Immature natural killer cell (primary cell): Measurements from ENCODE around the gene RRP1B. TPM values are rescaled to one million over a fixed set of nuclear protein-coding genes. Genes with fewer than 3 reads are reported as not detected.
"Not testable (repeated sequence)": the region's sequence is repeated elsewhere in the genome, so short reads cannot be mapped to it uniquely, and the experiment has no call there.

Experiments used
- DNase-seq, 3 donors: peaks; one replicate each; pipeline ENCODE4 v3.0.0; 2022; ENCODE audit warnings: mixed read lengths in 1 of 3
- H3K27ac Mint-ChIP-seq, 6 donors: one replicate each; pipeline ENCODE4 v1.8.0; 2020; ENCODE audit warnings: mixed read lengths in 6 of 6, mild to moderate bottlenecking in 5 of 6, inconsistent platforms in 4 of 6, moderate library complexity in 3 of 6
- H3K27me3 Mint-ChIP-seq, 3 donors: one replicate each; pipeline ENCODE4 v1.8.0; 2020 to 2021; ENCODE audit warnings: low read depth in 3 of 3, mild to moderate bottlenecking in 3 of 3, mixed read lengths in 3 of 3, moderate library complexity in 3 of 3, inconsistent platforms in 1 of 3
- H3K36me3 Mint-ChIP-seq, 3 donors: one replicate each; pipeline ENCODE4 v1.8.0; 2020; ENCODE audit warnings: mixed read lengths in 3 of 3, inconsistent platforms in 2 of 3, mild to moderate bottlenecking in 2 of 3
- H3K4me1 Mint-ChIP-seq, 2 donors: one replicate each; pipeline ENCODE4 v1.8.0; 2020; ENCODE audit warnings: inconsistent platforms in 2 of 2, mild to moderate bottlenecking in 2 of 2, mixed read lengths in 2 of 2, moderate library complexity in 1 of 2
- H3K4me3 Mint-ChIP-seq, 5 donors: one replicate each; pipeline ENCODE4 v1.8.0; 2020; ENCODE audit warnings: mild to moderate bottlenecking in 5 of 5, mixed read lengths in 5 of 5, inconsistent platforms in 3 of 5, moderate library complexity in 3 of 5
- H3K9me3 Mint-ChIP-seq, 6 donors: one replicate each; pipeline ENCODE4 v1.8.0; 2020; ENCODE audit warnings: mild to moderate bottlenecking in 6 of 6, mixed read lengths in 6 of 6, inconsistent platforms in 4 of 6, moderate library complexity in 3 of 6
- polyA plus RNA-seq, 3 donors: library from polyadenylated mRNA; unstranded; fragments of 300-500 nt; fragmentation: Illumina TruSeq; gene quantifications; one replicate each; pipeline ENCODE4 v1.2.3, GENCODE V29; 2021

The RRP1B gene, protein sequence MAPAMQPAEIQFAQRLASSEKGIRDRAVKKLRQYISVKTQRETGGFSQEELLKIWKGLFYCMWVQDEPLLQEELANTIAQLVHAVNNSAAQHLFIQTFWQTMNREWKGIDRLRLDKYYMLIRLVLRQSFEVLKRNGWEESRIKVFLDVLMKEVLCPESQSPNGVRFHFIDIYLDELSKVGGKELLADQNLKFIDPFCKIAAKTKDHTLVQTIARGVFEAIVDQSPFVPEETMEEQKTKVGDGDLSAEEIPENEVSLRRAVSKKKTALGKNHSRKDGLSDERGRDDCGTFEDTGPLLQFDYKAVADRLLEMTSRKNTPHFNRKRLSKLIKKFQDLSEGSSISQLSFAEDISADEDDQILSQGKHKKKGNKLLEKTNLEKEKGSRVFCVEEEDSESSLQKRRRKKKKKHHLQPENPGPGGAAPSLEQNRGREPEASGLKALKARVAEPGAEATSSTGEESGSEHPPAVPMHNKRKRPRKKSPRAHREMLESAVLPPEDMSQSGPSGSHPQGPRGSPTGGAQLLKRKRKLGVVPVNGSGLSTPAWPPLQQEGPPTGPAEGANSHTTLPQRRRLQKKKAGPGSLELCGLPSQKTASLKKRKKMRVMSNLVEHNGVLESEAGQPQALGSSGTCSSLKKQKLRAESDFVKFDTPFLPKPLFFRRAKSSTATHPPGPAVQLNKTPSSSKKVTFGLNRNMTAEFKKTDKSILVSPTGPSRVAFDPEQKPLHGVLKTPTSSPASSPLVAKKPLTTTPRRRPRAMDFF
- 10 to 100 TPM in 2 of 3 donors, 1 to 10 TPM in 1; 4.9 to 31.0 (median 10.2) TPM for polyA plus RNA-seq

DNA sequence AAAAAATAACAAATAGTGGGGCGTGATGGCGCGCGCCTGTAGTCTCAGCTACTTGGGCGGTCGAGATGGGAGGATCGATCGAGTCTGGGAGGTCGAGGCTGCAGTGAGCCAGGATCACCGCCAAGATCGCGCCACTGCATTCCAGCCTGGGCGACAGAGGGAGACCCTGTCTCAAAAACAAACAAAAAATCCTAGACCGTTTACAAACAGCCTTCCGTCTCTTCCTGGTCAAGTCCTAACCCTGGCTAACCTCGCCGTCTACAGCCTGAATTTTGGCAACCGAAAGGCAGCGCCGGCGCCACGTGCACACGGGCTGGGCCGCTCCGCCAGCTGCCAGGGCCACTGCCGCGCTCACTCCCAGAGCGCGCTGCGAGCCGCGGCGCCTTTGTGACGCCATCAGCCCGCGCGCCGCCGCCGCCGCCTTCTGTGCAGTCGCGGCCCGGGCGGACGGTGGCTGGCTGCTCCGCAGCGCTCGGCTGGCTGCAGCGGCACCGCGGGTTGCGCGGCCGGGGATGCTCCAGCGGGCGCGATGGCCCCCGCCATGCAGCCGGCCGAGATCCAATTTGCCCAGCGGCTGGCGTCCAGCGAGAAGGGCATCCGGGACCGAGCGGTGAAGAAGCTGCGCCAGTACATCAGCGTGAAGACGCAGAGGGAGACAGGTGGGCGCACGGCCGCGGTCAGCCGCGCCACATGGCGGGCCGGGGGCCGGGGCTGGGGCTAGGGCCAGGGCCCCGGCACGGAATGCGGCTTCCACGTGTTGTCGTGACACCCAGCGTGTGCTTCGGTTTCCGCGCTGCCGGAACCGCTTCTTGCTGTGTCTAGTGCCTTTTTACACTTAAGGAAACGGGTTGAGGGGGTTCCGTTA is at the start of gene RRP1B, which contains the start of gene HSF2BP:
RRP1B (plus strand) TSS at position 425 of the 865 bp plus-strand sequence; CDS start at position 530, 105 bp downstream.
HSF2BP (minus strand) TSS at position 353 of the 865 bp plus-strand sequence. CDS start 1,392 bp downstream, outside the sequence.
- Mint-ChIP-seq H3K4me3 (peak within 1 kb of the TSS; percentile 92 to 97 (median 94)), H3K4me1 (peaks cover 29 to 32% of the 10 kb centered on the region in 2 donors), H3K36me3 (peaks cover 0 to 3% (median under 1%) of the 10 kb centered on the region in 3 donors), H3K27me3 (peaks cover 2 to 16% (median 9%) of the 10 kb centered on the region in 3 donors), H3K27ac (peak within 1 kb of the TSS; percentile 87 to 95 (median 94)), H3K9me3 (no peaks in the 10 kb centered on the region)
- DNase-seq, result peak; percentile 79 to 82 (median 81)

DNA sequence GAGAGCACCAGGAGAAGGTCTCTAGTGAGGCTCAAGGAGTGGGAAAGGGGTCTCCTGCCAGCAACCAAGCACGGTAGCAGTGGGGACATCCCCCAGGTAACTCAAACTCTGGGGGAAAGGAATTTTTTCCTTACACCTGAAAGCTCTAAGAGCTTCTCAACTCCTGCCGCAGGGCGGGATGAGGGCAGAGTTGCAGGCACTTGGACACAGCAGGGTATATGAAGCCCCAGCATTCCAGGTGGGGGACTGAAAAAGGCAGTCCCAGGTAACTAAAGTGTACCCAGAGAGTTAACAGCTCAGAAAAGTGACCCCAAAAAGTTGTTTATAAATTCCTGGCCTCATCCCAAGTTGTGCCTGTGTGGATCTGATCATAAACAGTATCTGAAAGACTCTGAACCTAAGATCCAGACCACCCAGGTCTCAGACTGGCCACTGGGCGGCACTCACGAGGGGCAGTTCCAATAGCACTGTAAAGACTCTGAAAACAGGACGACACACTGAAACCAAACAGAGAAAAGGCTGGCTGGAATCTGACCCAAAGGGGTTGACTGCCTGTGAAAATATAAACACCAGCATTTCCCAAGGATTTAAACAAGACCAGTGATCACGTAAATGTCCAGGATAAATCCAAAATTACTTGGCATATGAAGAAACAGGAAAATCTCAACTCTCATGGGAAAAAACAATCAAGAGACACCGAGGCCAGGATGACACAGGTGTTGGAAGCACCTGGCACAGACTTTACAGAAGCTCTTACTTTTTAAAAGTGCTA is 47.6 kb upstream of the RRP1B start:
- H3K9me3 Mint-ChIP-seq, result no peaks in the 10 kb centered on the region
- no peaks in the 10 kb centered on the region for H3K36me3 Mint-ChIP-seq
- no peak overlapping the region for H3K27ac Mint-ChIP-seq
- H3K4me3 Mint-ChIP-seq, result no peak overlapping the region
- peak in 2 of 3 donors; percentile 13 to 16 for DNase-seq
- H3K4me1 Mint-ChIP-seq, result no peaks in the 10 kb centered on the region
- H3K27me3 Mint-ChIP-seq, result peaks cover 1 to 8% (median 5%) of the 10 kb centered on the region in 3 donors

DNA sequence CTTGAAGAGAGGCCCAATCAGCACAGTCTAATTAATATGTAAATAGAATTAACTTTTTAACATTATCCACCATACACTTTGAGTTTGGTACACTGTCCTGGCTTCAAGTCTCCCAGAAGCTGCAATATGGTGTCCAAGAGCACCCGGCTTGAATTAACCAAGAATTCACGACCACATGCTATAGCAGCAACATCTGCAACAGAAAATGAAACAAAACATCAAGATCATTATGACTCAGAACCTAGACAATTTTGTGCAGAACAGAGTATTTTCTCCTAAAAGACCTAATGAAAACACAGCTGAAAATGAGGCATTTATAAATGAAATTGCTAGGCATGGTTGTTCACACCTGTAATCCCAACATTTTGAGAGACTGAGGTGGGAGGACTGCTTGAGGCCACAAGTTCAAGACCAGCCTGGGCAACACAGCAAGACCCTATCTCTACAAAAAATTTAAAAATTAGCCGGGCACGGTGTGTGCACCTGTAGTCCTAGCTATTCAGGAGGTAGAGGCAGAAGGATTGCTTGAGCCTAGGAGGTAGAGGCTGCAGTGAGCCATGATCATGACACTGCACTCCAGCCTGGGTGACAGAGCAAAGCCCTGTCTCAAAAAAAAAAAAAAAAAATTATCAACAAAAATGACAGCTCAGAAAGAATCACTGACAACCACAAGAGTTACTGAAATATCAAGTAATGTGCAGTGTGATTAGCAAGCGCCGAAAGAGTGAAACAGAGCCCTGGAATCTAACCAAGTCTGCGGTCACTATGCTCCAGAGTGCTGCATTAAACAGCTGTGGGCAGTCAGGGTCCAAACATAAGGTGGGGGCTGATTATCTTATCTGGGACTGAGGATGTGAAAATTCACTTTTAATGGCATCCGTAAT is 45.4 kb upstream of the RRP1B start:
- no peaks in the 10 kb centered on the region for H3K4me1 Mint-ChIP-seq
- DNase-seq, result no peak
- no peak overlapping the region for H3K4me3 Mint-ChIP-seq
- no peak overlapping the region for H3K27ac Mint-ChIP-seq
- no peaks in the 10 kb centered on the region for H3K9me3 Mint-ChIP-seq
- peaks cover under 1 to 2% (median 1%) of the 10 kb centered on the region in 3 donors for H3K27me3 Mint-ChIP-seq
- H3K36me3 Mint-ChIP-seq, result no peaks in the 10 kb centered on the region

DNA sequence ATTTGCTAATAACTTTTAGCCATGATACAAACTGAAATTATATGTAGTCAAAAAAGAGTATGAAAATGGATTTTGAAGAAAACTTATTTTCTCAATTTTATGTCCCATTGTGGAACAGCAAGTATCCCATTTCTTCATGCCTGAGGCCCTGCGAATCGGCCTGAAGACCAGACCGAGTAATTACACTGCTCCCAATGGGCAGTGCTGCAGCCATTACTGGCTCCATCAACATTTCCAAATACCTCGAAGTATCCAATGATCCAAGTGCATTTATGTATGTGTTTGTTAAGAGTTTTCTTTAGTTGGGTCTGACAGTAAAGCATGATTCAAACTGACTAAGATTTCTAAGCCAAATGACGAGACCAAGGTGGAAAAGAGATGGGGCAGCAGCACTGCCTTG is 44.5 kb upstream of the RRP1B start:
- peaks cover 0 to 7% (median 1%) of the 10 kb centered on the region in 6 donors for H3K9me3 Mint-ChIP-seq
- H3K4me3 Mint-ChIP-seq, result no peak overlapping the region
- DNase-seq, result no peak
- peaks cover 0 to under 1% (median 0%) of the 10 kb centered on the region in 3 donors for H3K27me3 Mint-ChIP-seq
- no peak overlapping the region for H3K27ac Mint-ChIP-seq
- H3K36me3 Mint-ChIP-seq, result peaks cover 1 to 5% (median 1%) of the 10 kb centered on the region in 3 donors
- no peaks in the 10 kb centered on the region for H3K4me1 Mint-ChIP-seq

DNA sequence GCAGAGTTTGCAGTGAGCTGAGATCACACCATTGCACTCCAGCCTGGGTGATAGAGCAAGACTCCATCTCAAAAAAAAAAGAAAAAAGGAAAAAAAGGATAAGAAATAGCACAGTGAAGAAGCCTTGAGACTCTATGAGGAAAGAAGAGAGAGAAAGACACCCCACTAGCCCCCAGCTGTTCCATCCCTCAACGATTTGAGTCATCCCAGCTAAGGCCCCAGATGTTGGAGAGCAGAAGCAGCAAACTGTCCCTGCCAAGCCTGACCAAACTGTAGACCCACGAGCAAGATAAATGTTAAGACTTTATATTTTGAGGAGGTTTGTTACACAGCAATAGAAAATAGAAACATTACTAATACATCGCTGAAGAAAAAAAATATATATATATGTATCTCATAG is 42.5 kb upstream of the RRP1B start:
- Mint-ChIP-seq H3K36me3 (peaks cover 5 to 12% (median 9%) of the 10 kb centered on the region in 3 donors), H3K9me3 (peaks cover 2 to 17% (median 8%) of the 10 kb centered on the region in 6 donors)
- not testable (repeated sequence) for H3K4me3 Mint-ChIP-seq, H3K4me1 Mint-ChIP-seq, DNase-seq, H3K27ac Mint-ChIP-seq, H3K27me3 Mint-ChIP-seq

DNA sequence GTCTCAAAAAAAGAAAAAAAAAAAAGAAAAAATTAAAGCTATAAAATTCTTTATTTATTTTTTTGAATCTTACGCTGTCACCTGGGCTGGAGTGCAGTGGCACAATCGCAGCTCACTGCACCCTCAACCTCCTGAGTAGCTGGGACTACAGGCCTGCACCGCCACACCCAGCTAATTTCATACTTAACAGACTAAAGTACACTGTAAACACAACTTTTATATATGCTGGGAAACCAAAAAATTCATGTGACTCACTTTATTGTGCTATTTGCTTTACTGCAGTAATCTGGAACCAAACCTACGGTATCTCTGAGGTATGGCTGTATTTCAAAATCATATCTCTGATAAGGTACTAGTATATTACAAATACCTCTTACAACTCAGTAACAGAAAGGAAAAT is 40.4 kb upstream of the RRP1B start:
- Mint-ChIP-seq H3K27me3 (peaks cover 0 to 11% (median 7%) of the 10 kb centered on the region in 3 donors), H3K27ac (no peak overlapping the region), H3K4me3 (no peak overlapping the region), H3K36me3 (peaks cover 5 to 12% (median 9%) of the 10 kb centered on the region in 3 donors), H3K9me3 (peaks cover 2 to 17% (median 8%) of the 10 kb centered on the region in 6 donors), H3K4me1 (no peaks in the 10 kb centered on the region)
- no peak for DNase-seq

DNA sequence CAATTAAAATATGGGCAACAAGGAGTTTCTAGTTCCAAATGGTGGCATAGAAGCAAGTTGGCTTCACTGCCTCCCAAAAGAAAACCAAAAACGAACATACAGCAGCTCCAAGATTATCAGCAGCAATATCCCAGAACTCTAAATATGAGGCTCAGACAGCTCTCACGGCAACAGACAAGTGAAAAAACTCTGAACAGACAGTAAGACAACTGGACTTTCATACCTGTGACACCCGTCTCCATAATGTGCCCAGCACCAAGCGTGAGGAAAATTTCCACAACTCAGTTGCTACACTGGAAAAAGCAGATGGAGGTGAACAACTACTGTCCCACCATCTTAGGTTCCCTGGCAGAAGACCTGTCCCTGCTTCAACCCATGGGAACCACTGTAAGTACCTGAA is 40.0 kb upstream of the RRP1B start:
- H3K9me3 Mint-ChIP-seq, result peaks cover 2 to 17% (median 8%) of the 10 kb centered on the region in 6 donors
- peaks cover 5 to 12% (median 9%) of the 10 kb centered on the region in 3 donors for H3K36me3 Mint-ChIP-seq
- peaks cover 0 to 11% (median 7%) of the 10 kb centered on the region in 3 donors for H3K27me3 Mint-ChIP-seq
- DNase-seq, result no peak
- H3K4me1 Mint-ChIP-seq, result no peaks in the 10 kb centered on the region
- H3K4me3 Mint-ChIP-seq, result no peak overlapping the region
- H3K27ac Mint-ChIP-seq, result no peak overlapping the region

DNA sequence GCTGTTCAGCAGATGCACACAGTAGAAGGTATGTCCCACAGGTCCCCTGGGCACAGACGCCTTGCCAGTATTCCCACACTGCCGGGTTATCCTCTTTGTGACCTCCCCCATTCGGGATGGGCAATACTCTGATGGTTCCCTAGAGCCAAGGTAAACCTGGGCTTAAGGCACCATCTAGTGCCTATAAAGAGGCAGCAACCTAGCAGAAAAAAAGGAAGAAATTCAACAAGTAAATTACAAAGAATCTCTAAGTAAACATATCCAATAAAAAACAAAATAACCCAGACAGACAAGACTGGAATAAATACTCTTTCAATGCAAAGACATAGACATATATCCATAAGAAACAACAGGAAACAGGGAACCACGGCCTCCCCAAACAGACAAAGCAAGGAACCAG is 39.5 kb upstream of the RRP1B start:
- Mint-ChIP-seq H3K36me3 (peaks cover 5 to 12% (median 9%) of the 10 kb centered on the region in 3 donors), H3K27ac (no peak overlapping the region), H3K4me3 (no peak overlapping the region), H3K27me3 (peaks cover 0 to 11% (median 8%) of the 10 kb centered on the region in 3 donors), H3K9me3 (peaks cover 2 to 17% (median 8%) of the 10 kb centered on the region in 6 donors), H3K4me1 (no peaks in the 10 kb centered on the region)
- no peak for DNase-seq

DNA sequence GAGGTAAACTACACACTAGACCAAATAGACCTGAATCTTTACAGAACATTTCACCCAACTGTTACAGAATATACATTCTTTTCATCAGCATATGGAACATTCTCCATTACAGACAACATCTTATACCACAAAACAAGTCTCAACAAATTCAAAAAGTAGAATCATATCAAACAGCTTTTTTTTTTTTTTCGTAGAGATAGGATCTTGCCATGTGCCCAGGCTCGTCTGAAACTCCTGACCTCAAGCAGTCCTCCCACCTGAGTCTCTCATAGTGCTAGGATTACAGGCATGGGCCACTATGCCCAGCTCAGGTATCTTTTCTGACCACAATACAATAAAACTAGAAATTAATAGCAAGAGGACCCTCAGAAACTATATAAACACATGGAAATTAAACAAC is 36.6 kb upstream of the RRP1B start:
- peaks cover 2 to 17% (median 8%) of the 10 kb centered on the region in 6 donors for H3K9me3 Mint-ChIP-seq
- H3K27ac Mint-ChIP-seq, result no peak overlapping the region
- no peak for DNase-seq
- peaks cover 5 to 12% (median 9%) of the 10 kb centered on the region in 3 donors for H3K36me3 Mint-ChIP-seq
- H3K4me3 Mint-ChIP-seq, result no peak overlapping the region
- peaks cover 0 to 15% (median 13%) of the 10 kb centered on the region in 3 donors for H3K27me3 Mint-ChIP-seq
- H3K4me1 Mint-ChIP-seq, result no peaks in the 10 kb centered on the region

DNA sequence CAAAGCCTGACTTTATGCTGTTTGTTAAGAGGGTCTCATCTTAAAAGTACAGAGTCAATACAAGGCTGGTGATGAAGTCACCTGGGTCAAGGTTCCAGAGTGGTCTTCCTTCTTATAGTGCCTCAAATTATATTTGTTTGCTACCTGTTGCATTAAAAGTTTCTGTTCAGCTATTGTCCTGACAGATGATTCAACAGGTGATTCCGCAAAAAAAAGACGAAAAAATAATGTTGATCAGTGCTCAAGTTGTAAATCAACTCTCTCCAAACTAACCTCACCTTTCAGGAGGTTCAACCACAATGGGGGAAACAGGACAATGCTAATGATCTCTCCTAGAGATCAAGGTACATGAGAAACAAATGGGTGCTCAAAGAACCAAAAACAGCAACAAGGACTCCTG is 35.8 kb upstream of the RRP1B start:
- Mint-ChIP-seq H3K9me3 (peaks cover 2 to 17% (median 8%) of the 10 kb centered on the region in 6 donors), H3K4me3 (no peak overlapping the region), H3K36me3 (peaks cover 5 to 12% (median 9%) of the 10 kb centered on the region in 3 donors), H3K27ac (no peak overlapping the region), H3K27me3 (peaks cover 0 to 18% (median 13%) of the 10 kb centered on the region in 3 donors), H3K4me1 (no peaks in the 10 kb centered on the region)
- no peak for DNase-seq

DNA sequence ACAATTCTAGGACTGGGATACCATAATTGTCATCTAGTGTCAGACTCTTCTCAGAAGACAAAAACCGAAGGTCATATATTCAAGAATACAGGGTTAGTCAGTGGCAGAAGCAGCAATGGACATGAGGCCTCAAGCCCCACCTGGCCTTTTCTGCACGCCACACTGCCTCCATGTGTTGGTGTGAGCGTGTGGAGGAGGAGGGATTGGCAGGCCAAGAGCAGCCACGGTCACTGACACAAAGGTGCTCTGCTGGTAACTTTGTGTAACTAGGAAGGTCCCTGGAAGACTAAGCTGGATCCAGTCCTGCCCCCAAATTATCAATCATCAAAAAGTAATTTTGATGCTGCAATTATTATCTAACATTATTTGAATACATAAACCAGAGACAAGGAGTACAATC is 35.0 kb upstream of the RRP1B start:
- no peak for DNase-seq
- Mint-ChIP-seq H3K4me3 (no peak overlapping the region), H3K9me3 (peaks cover 2 to 14% (median 8%) of the 10 kb centered on the region in 6 donors), H3K4me1 (no peaks in the 10 kb centered on the region), H3K27me3 (peaks cover 0 to 18% (median 13%) of the 10 kb centered on the region in 3 donors), H3K36me3 (peaks cover 5 to 9% (median 9%) of the 10 kb centered on the region in 3 donors), H3K27ac (no peak overlapping the region)

DNA sequence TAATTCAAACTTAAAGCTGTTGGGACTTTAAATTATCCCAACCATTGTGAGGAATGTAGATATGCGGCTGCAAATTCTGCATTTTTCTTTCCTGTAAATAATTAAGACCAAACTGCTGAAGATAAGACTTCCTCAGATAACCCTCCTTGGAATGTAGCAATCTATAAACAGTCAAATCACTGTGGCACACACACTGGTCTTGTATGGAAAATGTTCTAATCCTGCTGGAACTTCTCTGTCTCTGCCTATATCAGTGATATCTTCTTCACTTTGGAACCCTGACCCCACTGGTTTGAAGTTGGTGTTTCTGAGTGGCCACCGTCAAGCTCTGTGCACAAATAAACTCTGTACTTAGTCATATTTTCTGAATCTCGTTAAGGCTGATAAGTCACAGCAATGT is 33.0 kb upstream of the RRP1B start:
- no peaks in the 10 kb centered on the region for H3K9me3 Mint-ChIP-seq
- no peaks in the 10 kb centered on the region for H3K4me1 Mint-ChIP-seq
- peaks cover 0 to 2% (median 2%) of the 10 kb centered on the region in 3 donors for H3K36me3 Mint-ChIP-seq
- no peak for DNase-seq
- no peak overlapping the region for H3K4me3 Mint-ChIP-seq
- H3K27ac Mint-ChIP-seq, result no peak overlapping the region
- H3K27me3 Mint-ChIP-seq, result peaks cover 0 to 13% (median 10%) of the 10 kb centered on the region in 3 donors
